HCT116 (cell line): ENCODE data around the gene ANO10. TPM values are rescaled to one million over a fixed set of nuclear protein-coding genes. Genes with fewer than 3 reads are reported as not detected.

ENCODE experiments used
- ATAC-seq: fragments of 200-7000 bp; cut with Tn5 transposase; 2 replicates; pipeline ENCODE4 v1.9.1; 2020; ENCODE audit warnings: mild to moderate bottlenecking, moderate library complexity
- BruUV-seq: library from RNA; stranded (reverse); fragments of 400-500 nt; replicated peaks from 2 replicates; lab custom pipeline; 2021; lab: Mats Ljungman, UMichigan
- CTCF ChIA-PET: fragments of 300-600 bp; sonication (Branson Sonifier 250); formaldehyde crosslinking; loops from one replicate; lab custom pipeline; 2021; ENCODE audit warnings: antibody characterized with exemption; lab: Charles Lee
- POLR2A ChIA-PET: fragments of 300-600, 350-600 bp; sonication (Branson Sonifier 250); formaldehyde crosslinking; loops from one replicate; lab custom pipeline; 2021; ENCODE audit warnings: antibody characterized with exemption; lab: Charles Lee
- RAD21 ChIA-PET, 2 experiments: fragments of 300-600 bp; sonication (Branson Sonifier 250); formaldehyde crosslinking; loops; one replicate each; lab custom pipeline; 2023; ENCODE audit warnings: low total read pairs in 2 of 2; ENCODE audit not compliant: uncharacterized antibody in 2 of 2, unreplicated experiment in 2 of 2, low non-redundant PET in 1 of 2; lab: Charles Lee
- DNase-seq: peaks from one replicate; pipeline ENCODE4 v3.0.0-alpha.2; 2010; ENCODE audit warnings: low read depth, low spot score
- H2AFZ ChIP-seq: fragments of 200-600 bp; shearing (Covaris generic), sonication (generic); 2 replicates; pipeline ENCODE4 v1.6.1; 2017; ENCODE audit warnings: low read depth, mixed run types, mixed read lengths, antibody characterized with exemption, low read length; ENCODE audit not compliant: poor library complexity, severe bottlenecking
- H3K27ac ChIP-seq: 2 replicates; pipeline ENCODE4 v1.5.1; 2012; ENCODE audit warnings: low read depth, low read length
- H3K27me3 ChIP-seq: fragments of 200-600 bp; sonication (generic); 2 replicates; pipeline ENCODE4 v1.6.1; 2016; ENCODE audit warnings: mixed run types, low read length, mixed read lengths; ENCODE audit not compliant: insufficient read depth
- H3K36me3 ChIP-seq, 2 experiments: fragments of 200-500 bp in 1 of 2; fragments of 200-600 bp in 1 of 2; sonication (Bioruptor generic) in 1 of 2; sonication (generic) in 1 of 2; 2 replicates each; pipeline versions ENCODE4 v1.5.1 to v1.6.1; 2014 to 2016; ENCODE audit warnings: low read length in 2 of 2, inconsistent platforms in 1 of 2, mixed read lengths in 1 of 2, mixed run types in 1 of 2; ENCODE audit not compliant: insufficient read depth in 2 of 2, control insufficient read depth in 1 of 2
- H3K4me1 ChIP-seq, 2 experiments: fragments of 200-600 bp in 1 of 2; sonication (generic) in 1 of 2; 2 replicates each; pipeline versions ENCODE4 v1.5.1 to v1.6.1; 2012 to 2017; ENCODE audit warnings: low read length in 2 of 2, inconsistent platforms in 1 of 2, mild to moderate bottlenecking in 1 of 2, mixed read lengths in 1 of 2, mixed run types in 1 of 2, moderate library complexity in 1 of 2; ENCODE audit not compliant: insufficient read depth in 2 of 2, control insufficient read depth in 1 of 2
- H3K4me2 ChIP-seq: fragments of 200-600 bp; sonication (generic); 2 replicates; pipeline ENCODE4 v1.6.1; 2017; ENCODE audit warnings: mixed run types, low read length, mixed read lengths
- H3K4me3 ChIP-seq, 2 experiments: fragments of 200-600 bp in 1 of 2; sonication (generic) in 1 of 2; replicated peaks in 1 of 2; 2 replicates each; pipeline ENCODE4 v1.5.1; 2011 to 2016; ENCODE audit warnings: low read length in 2 of 2, control low read depth in 1 of 2, low read depth in 1 of 2, mild to moderate bottlenecking in 1 of 2, mixed read lengths in 1 of 2, mixed run types in 1 of 2
- H3K79me2 ChIP-seq: fragments of 200-600 bp; sonication (generic); 2 replicates; pipeline ENCODE4 v1.6.1; 2017; ENCODE audit warnings: mild to moderate bottlenecking, mixed run types, low read length, moderate library complexity, mixed read lengths; ENCODE audit not compliant: insufficient read depth
- H3K9ac ChIP-seq: fragments of 200-600 bp; sonication (generic); 2 replicates; pipeline ENCODE4 v1.6.1; 2016; ENCODE audit warnings: low read length, mixed read lengths
- H3K9me2 ChIP-seq: fragments of 200-600 bp; sonication (generic), shearing (Covaris generic); 2 replicates; pipeline ENCODE4 v1.6.1; 2017; ENCODE audit warnings: mixed run types, mild to moderate bottlenecking, moderate library complexity; ENCODE audit not compliant: insufficient read depth
- H3K9me3 ChIP-seq, 2 experiments: fragments of 200-500 bp in 1 of 2; fragments of 200-600 bp in 1 of 2; sonication (Bioruptor generic) in 1 of 2; sonication (generic) in 1 of 2; 2 replicates each; pipeline ENCODE4 v1.6.1; 2014 to 2017; ENCODE audit warnings: low read length in 2 of 2, mixed read lengths in 2 of 2, inconsistent platforms in 1 of 2, low read depth in 1 of 2, mild to moderate bottlenecking in 1 of 2, mixed run types in 1 of 2, moderate library complexity in 1 of 2; ENCODE audit not compliant: control insufficient read depth in 1 of 2, insufficient read depth in 1 of 2
- H4K20me1 ChIP-seq: fragments of 200-600 bp; sonication (generic), shearing (Covaris generic); 2 replicates; pipeline ENCODE4 v1.6.1; 2017; ENCODE audit warnings: mixed run types, mild to moderate bottlenecking, moderate library complexity; ENCODE audit not compliant: insufficient read depth
- CBX3 ChIP-seq: IDR thresholded peaks from 2 replicates; pipeline ENCODE4 v1.6.1; 2012; ENCODE audit warnings: low read depth
- EGR1 ChIP-seq: IDR thresholded peaks from 2 replicates; pipeline ENCODE4 v1.6.1; 2012; ENCODE audit warnings: low read depth
- ELF1 ChIP-seq: IDR thresholded peaks from 2 replicates; pipeline ENCODE4 v1.6.1; 2012; ENCODE audit warnings: low read depth, borderline replicate concordance
- FOSL1 ChIP-seq: IDR thresholded peaks from 2 replicates; pipeline ENCODE4 v1.6.1; 2012; ENCODE audit warnings: low read depth
- POLR2AphosphoS5 ChIP-seq: IDR thresholded peaks from 2 replicates; pipeline ENCODE4 v1.6.1; 2011; ENCODE audit warnings: mild to moderate bottlenecking, low read depth, low read length, moderate library complexity
- SIN3A ChIP-seq: IDR thresholded peaks from 2 replicates; pipeline ENCODE4 v1.6.1; 2012; ENCODE audit warnings: low read depth
- SP1 ChIP-seq: IDR thresholded peaks from 2 replicates; pipeline ENCODE4 v1.6.1; 2012; ENCODE audit warnings: low read depth
- ZFX ChIP-seq: fragments of 450-650 bp; IDR thresholded peaks from 2 replicates; pipeline ENCODE4 v1.6.1; 2017
- intact Hi-C: fragments of 100-400 bp; cut with micrococcal nuclease; formaldehyde crosslinking; loops from 2 replicates; pipeline ENCODE4 v1.10.0; 2022
- total RNA-seq: library from RNA; stranded (reverse); gene quantifications from one replicate; pipeline ENCODE4 v1.2.1, GENCODE V29; 2021; ENCODE audit not compliant: unreplicated experiment
- TF ChIP-seq, protein P1 (sequence below): IDR thresholded peaks from 2 replicates; pipeline ENCODE4 v1.6.1; 2012
- TF ChIP-seq, protein P2 (sequence below), 3 experiments: fragments of 200-600 bp in 1 of 3; sonication (generic) in 1 of 3; IDR thresholded peaks in 2 of 3; conservative IDR thresholded peaks in 1 of 3; 2 replicates each; pipeline ENCODE4 v1.5.1; 2012 to 2017; ENCODE audit warnings: low read depth in 2 of 3, low read length in 2 of 3, antibody characterized with exemption in 1 of 3, borderline replicate concordance in 1 of 3, control low read depth in 1 of 3, mild to moderate bottlenecking in 1 of 3, mixed read lengths in 1 of 3, mixed run types in 1 of 3, moderate library complexity in 1 of 3; ENCODE audit not compliant: insufficient read depth in 1 of 3
- TF ChIP-seq, protein P3 (sequence below): IDR thresholded peaks from 2 replicates; pipeline ENCODE4 v1.6.1; 2012; ENCODE audit warnings: low read depth

The ANO10 gene
- total RNA-seq, 1 experiment from 2014 or later = 13.3 TPM

- Histone ChIP-seq H4K20me1 (no peaks in the 10 kb centered on the region), H3K79me2 (no peaks in the 10 kb centered on the region), H3K9me3 (no peaks in the 10 kb centered on the region), H2AFZ (no peak overlapping the region), H3K27me3 (no peaks in the 10 kb centered on the region), H3K4me2 (no peak overlapping the region), H3K9me2 (no peaks in the 10 kb centered on the region), H3K4me3 (no peak overlapping the region), H3K9ac (no peak overlapping the region), H3K36me3 (no peaks in the 10 kb centered on the region), H3K27ac (no peak overlapping the region), H3K4me1 (no peaks in the 10 kb centered on the region)
- TF ChIP-seq ZFX (no peak), ELF1 (no peak), FOSL1 (no peak), CBX3 (no peak), EGR1 (no peak), SIN3A (no peak), POLR2AphosphoS5 (no peak), SP1 (no peak)
- TF ChIP-seq, protein P1, sequence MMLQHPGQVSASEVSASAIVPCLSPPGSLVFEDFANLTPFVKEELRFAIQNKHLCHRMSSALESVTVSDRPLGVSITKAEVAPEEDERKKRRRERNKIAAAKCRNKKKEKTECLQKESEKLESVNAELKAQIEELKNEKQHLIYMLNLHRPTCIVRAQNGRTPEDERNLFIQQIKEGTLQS = no peak
- TF ChIP-seq, protein P2, sequence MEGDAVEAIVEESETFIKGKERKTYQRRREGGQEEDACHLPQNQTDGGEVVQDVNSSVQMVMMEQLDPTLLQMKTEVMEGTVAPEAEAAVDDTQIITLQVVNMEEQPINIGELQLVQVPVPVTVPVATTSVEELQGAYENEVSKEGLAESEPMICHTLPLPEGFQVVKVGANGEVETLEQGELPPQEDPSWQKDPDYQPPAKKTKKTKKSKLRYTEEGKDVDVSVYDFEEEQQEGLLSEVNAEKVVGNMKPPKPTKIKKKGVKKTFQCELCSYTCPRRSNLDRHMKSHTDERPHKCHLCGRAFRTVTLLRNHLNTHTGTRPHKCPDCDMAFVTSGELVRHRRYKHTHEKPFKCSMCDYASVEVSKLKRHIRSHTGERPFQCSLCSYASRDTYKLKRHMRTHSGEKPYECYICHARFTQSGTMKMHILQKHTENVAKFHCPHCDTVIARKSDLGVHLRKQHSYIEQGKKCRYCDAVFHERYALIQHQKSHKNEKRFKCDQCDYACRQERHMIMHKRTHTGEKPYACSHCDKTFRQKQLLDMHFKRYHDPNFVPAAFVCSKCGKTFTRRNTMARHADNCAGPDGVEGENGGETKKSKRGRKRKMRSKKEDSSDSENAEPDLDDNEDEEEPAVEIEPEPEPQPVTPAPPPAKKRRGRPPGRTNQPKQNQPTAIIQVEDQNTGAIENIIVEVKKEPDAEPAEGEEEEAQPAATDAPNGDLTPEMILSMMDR (IDR thresholded peaks at IDR 0.05 in 2 of 3, conservative IDR thresholded peaks at IDR 0.05 in 1 of 3; ENCODE audit: borderline replicate concordance in 1 of 3, insufficient read depth in 1 of 3, low read depth in 2 of 3, low read length in 2 of 3) = no peak
- TF ChIP-seq, protein P3, sequence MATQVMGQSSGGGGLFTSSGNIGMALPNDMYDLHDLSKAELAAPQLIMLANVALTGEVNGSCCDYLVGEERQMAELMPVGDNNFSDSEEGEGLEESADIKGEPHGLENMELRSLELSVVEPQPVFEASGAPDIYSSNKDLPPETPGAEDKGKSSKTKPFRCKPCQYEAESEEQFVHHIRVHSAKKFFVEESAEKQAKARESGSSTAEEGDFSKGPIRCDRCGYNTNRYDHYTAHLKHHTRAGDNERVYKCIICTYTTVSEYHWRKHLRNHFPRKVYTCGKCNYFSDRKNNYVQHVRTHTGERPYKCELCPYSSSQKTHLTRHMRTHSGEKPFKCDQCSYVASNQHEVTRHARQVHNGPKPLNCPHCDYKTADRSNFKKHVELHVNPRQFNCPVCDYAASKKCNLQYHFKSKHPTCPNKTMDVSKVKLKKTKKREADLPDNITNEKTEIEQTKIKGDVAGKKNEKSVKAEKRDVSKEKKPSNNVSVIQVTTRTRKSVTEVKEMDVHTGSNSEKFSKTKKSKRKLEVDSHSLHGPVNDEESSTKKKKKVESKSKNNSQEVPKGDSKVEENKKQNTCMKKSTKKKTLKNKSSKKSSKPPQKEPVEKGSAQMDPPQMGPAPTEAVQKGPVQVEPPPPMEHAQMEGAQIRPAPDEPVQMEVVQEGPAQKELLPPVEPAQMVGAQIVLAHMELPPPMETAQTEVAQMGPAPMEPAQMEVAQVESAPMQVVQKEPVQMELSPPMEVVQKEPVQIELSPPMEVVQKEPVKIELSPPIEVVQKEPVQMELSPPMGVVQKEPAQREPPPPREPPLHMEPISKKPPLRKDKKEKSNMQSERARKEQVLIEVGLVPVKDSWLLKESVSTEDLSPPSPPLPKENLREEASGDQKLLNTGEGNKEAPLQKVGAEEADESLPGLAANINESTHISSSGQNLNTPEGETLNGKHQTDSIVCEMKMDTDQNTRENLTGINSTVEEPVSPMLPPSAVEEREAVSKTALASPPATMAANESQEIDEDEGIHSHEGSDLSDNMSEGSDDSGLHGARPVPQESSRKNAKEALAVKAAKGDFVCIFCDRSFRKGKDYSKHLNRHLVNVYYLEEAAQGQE = no peak
- ChIA-PET RAD21 (no interaction called here), POLR2A (no interaction called here), CTCF (no interaction called here)
- intact Hi-C loops = no loop called here
- ATAC-seq = no peak
- no peak for DNase-seq
- no TSS peak for BruUV-seq
Observed at GRCh38 chr3:43525941-43526607, 95.7 kb downstream of the ANO10 start.
